ENCODE results near the gene MIEF2. TPM values are rescaled to one million over a fixed set of nuclear protein-coding genes. Genes with fewer than 3 reads are reported as not detected.

MIEF2 gene
- total and polyA plus RNA-seq, 2 donors (not counting 1 experiment from before 2014, with no cell fraction given), result 13.3 to 18.7 TPM

DNA sequence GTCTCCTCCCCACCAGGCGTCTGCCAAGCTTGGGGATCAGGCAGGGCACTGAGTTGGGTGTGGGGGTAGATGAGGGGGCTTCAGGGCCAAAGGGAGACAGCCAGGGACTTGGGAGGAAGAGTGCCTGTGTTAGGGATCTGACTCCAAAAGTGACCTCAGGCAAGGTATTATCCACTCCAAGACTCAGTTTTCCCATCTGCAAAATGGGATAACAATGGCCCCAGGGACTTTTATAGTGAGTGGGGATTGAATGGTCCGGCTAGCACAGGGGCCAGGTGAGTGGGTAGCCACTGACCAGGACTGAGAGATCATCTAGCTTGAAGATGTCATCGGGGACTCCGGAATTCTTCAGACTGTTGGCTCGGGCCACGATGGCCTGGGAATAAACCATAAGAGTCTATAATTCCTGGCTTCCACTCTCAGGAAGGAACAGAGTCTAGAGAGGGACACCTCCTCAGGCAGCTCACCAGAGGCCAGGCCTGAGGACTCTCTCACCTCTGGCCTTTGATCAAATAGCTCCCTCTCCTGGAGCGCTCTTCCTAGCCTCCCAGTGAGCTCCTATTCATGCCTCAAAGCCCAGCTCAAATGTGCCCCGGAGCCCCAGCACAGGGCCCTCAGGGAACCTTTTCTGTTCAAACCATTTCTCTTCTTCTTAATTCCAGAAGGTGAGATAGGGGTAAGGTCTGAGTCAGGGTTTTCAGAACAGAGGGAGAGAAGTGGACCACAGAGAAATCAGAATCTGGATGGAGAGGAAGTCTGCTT lies 5.4 kb upstream of the MIEF2 start:
- Mint-ChIP-seq H3K4me1 (peaks cover 24% of the 10 kb centered on the region), H3K27me3 (no peaks in the 10 kb centered on the region), H3K4me3 (no peak overlapping the region), H3K27ac (no peak overlapping the region), H3K9me3 (ENCODE audit: insufficient read depth) (no peaks in the 10 kb centered on the region)
- Histone ChIP-seq H3K4me3 (ENCODE audit: control extremely low read depth in 1 of 5, extremely low read depth in 1 of 5, insufficient read depth in 1 of 5, low read depth in 2 of 5, low read length in 4 of 5) (no peak overlapping the region), H3K36me3 (replicated peaks in 1 of 2; ENCODE audit: control extremely low read depth in 1 of 2, control insufficient read depth in 1 of 2, extremely low read depth in 1 of 2, insufficient read depth in 2 of 2, low read length in 1 of 2) (peaks cover 0 to 61% of the 10 kb centered on the region in 2 experiments), H3K9ac (ENCODE audit: low read length) (no peak overlapping the region), H3K27me3 (replicated peaks in 1 of 4; ENCODE audit: control extremely low read depth in 1 of 4, control insufficient read depth in 3 of 4, insufficient read depth in 4 of 4, low read length in 3 of 4) (no peaks in the 10 kb centered on the region), H2AFZ (ENCODE audit: insufficient read depth, low read depth, low read length, poor library complexity, severe bottlenecking) (no peak overlapping the region), H3K9me3 (ENCODE audit: control extremely low read depth in 1 of 3, control insufficient read depth in 2 of 3, insufficient read depth in 1 of 3, low read length in 2 of 3) (no peaks in the 10 kb centered on the region), H3K4me2 (replicated peaks; ENCODE audit: low read depth, low read length, poor library complexity, severe bottlenecking) (no peak overlapping the region), H3K4me1 (ENCODE audit: control insufficient read depth in 2 of 2, insufficient read depth in 2 of 2, low read length in 2 of 2) (peaks cover 20 to 27% of the 10 kb centered on the region in 2 donors), H4K20me1 (ENCODE audit: control insufficient read depth, insufficient read depth, low read length, poor library complexity, severe bottlenecking) (peaks cover 45% of the 10 kb centered on the region), H3K27ac (ENCODE audit: low read length in 2 of 2) (no peak overlapping the region), H3K79me2 (ENCODE audit: control insufficient read depth, insufficient read depth, low read length) (peaks cover 44% of the 10 kb centered on the region)
- 97% methylated on average over 6 of the region's 8 CpGs for whole genome bisulfite sequencing (ENCODE audit: insufficient coverage)
- ChIA-PET CTCF (no interaction called here), POLR2A (no interaction called here)
- intact Hi-C loops (cut with micrococcal nuclease), result loop anchor here (5.0 kb wide), 1 partner anchor 973 kb away; the partner anchor contains the start of gene COPS3
- DNase-seq (no peak), ATAC-seq (ENCODE audit: low read depth) (no peak)
- TF ChIP-seq EZH2 (IDR thresholded peaks at IDR 0.05; ENCODE audit: borderline replicate concordance, insufficient read depth, low read depth, low read length, poor library complexity, severe bottlenecking), result no peak
- TF ChIP-seq, protein P1, sequence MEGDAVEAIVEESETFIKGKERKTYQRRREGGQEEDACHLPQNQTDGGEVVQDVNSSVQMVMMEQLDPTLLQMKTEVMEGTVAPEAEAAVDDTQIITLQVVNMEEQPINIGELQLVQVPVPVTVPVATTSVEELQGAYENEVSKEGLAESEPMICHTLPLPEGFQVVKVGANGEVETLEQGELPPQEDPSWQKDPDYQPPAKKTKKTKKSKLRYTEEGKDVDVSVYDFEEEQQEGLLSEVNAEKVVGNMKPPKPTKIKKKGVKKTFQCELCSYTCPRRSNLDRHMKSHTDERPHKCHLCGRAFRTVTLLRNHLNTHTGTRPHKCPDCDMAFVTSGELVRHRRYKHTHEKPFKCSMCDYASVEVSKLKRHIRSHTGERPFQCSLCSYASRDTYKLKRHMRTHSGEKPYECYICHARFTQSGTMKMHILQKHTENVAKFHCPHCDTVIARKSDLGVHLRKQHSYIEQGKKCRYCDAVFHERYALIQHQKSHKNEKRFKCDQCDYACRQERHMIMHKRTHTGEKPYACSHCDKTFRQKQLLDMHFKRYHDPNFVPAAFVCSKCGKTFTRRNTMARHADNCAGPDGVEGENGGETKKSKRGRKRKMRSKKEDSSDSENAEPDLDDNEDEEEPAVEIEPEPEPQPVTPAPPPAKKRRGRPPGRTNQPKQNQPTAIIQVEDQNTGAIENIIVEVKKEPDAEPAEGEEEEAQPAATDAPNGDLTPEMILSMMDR (IDR thresholded peaks at IDR 0.05), result no peak

GRCh38 chr17:18256351-18256750 lies 4.1 kb upstream of the MIEF2 start:
- no peaks in the 10 kb centered on the region for H3K9me3 ChIP-seq (ENCODE audit: control extremely low read depth in 1 of 3, control insufficient read depth in 2 of 3, insufficient read depth in 1 of 3, low read length in 2 of 3)
- H4K20me1 ChIP-seq (ENCODE audit: control insufficient read depth, insufficient read depth, low read length, poor library complexity, severe bottlenecking), result peaks cover 45% of the 10 kb centered on the region
- peaks cover 27% of the 10 kb centered on the region for H3K4me1 Mint-ChIP-seq
- ChIA-PET POLR2A (no interaction called here), CTCF (no interaction called here)
- 92% methylated on average over 9 of the region's 11 CpGs for WGBS (ENCODE audit: insufficient coverage)
- peak overlapping the region; percentile 56 for H3K4me3 Mint-ChIP-seq
- H3K36me3 ChIP-seq (replicated peaks in 1 of 2; ENCODE audit: control extremely low read depth in 1 of 2, control insufficient read depth in 1 of 2, extremely low read depth in 1 of 2, insufficient read depth in 2 of 2, low read length in 1 of 2), result peaks cover 0 to 49% of the 10 kb centered on the region in 2 experiments
- H3K4me2 ChIP-seq (replicated peaks; ENCODE audit: low read depth, low read length, poor library complexity, severe bottlenecking), result peak overlapping the region; percentile 92
- intact Hi-C loops (cut with micrococcal nuclease), result loop anchor here (5.0 kb wide), 1 partner anchor 974 kb away; the partner anchor contains the start of gene COPS3
- peaks cover 45% of the 10 kb centered on the region for H3K79me2 ChIP-seq (ENCODE audit: control insufficient read depth, insufficient read depth, low read length)
- H3K4me3 ChIP-seq (ENCODE audit: control extremely low read depth in 1 of 5, extremely low read depth in 1 of 5, insufficient read depth in 1 of 5, low read depth in 2 of 5, low read length in 4 of 5), result no peak overlapping the region
- H3K27ac ChIP-seq (ENCODE audit: low read length in 2 of 2), result no peak overlapping the region
- no peak for TF ChIP-seq EZH2 (IDR thresholded peaks at IDR 0.05; ENCODE audit: borderline replicate concordance, insufficient read depth, low read depth, low read length, poor library complexity, severe bottlenecking)
- TF ChIP-seq, protein P1 (IDR thresholded peaks at IDR 0.05), result no peak
- DNase-seq (no peak), ATAC-seq (ENCODE audit: low read depth) (no peak)
- H3K27ac Mint-ChIP-seq, result no peak overlapping the region
- H3K9ac ChIP-seq (ENCODE audit: low read length), result no peak overlapping the region
- H2AFZ ChIP-seq (ENCODE audit: insufficient read depth, low read depth, low read length, poor library complexity, severe bottlenecking), result no peak overlapping the region
- no peaks in the 10 kb centered on the region for H3K27me3 ChIP-seq (replicated peaks in 1 of 4; ENCODE audit: control extremely low read depth in 1 of 4, control insufficient read depth in 3 of 4, insufficient read depth in 4 of 4, low read length in 3 of 4)
- H3K9me3 Mint-ChIP-seq (ENCODE audit: insufficient read depth), result no peaks in the 10 kb centered on the region
- peaks cover 24 to 36% of the 10 kb centered on the region in 2 donors for H3K4me1 ChIP-seq (ENCODE audit: control insufficient read depth in 2 of 2, insufficient read depth in 2 of 2, low read length in 2 of 2)
- H3K27me3 Mint-ChIP-seq, result no peaks in the 10 kb centered on the region

Measured in B cell (primary cell).